Heart right ventricle (tissue), 16 donors: ENCODE data around the gene MINDY4. TPM values are rescaled to one million over a fixed set of nuclear protein-coding genes. Genes with fewer than 3 reads are reported as not detected.

Source experiments
- ATAC-seq, 8 donors: fragments of 200-7000 bp; cut with Tn5 transposase; one replicate each; pipeline ENCODE4 v1.9.1; 2020; ENCODE audit warnings: mild to moderate bottlenecking in 8 of 8, moderate library complexity in 8 of 8, moderate number of reproducible peaks in 1 of 8
- DNase-seq, 2 donors: peaks; one replicate each; pipeline ENCODE4 v3.0.0-alpha.2; 2020
- H3K27ac ChIP-seq, 10 donors: fragments of 200-600 bp; sonication (generic) in 2 of 10; one replicate each; pipeline versions ENCODE4 v1.5.0 to v1.8.0; 2020 to 2022; ENCODE audit warnings: mild to moderate bottlenecking in 3 of 10
- H3K27me3 ChIP-seq, 7 donors: fragments of 200-600 bp; one replicate each; pipeline ENCODE4 v1.8.0; 2021 to 2022; ENCODE audit warnings: mild to moderate bottlenecking in 2 of 7
- H3K36me3 ChIP-seq, 9 donors: fragments of 200-600 bp; sonication (generic) in 1 of 9; one replicate each; pipeline versions ENCODE4 v1.5.0 to v1.8.0; 2020 to 2022; ENCODE audit warnings: mild to moderate bottlenecking in 2 of 9
- H3K4me1 ChIP-seq, 9 donors: fragments of 200-600 bp; sonication (generic) in 1 of 9; one replicate each; pipeline versions ENCODE4 v1.5.0 to v1.8.0; 2020 to 2022; ENCODE audit warnings: mild to moderate bottlenecking in 4 of 9
- H3K4me3 ChIP-seq, 10 donors: fragments of 200-600 bp; sonication (generic) in 2 of 10; one replicate each; pipeline versions ENCODE4 v1.5.0 to v1.8.0; 2020 to 2022; ENCODE audit warnings: mild to moderate bottlenecking in 7 of 10, moderate library complexity in 2 of 10
- H3K9me3 ChIP-seq, 11 donors: fragments of 200-600 bp in 10 of 11; sonication (generic) in 2 of 11; one replicate each; pipeline versions ENCODE4 v1.5.0 to v1.8.0; 2013 to 2022; ENCODE audit warnings: mild to moderate bottlenecking in 2 of 11, control low read depth in 1 of 11, moderate library complexity in 1 of 11
- CTCF ChIP-seq, 9 donors: fragments of 200-600 bp; sonication (generic) in 2 of 9; IDR thresholded peaks; one replicate each; pipeline versions ENCODE4 v1.5.0 to v1.8.0; 2021 to 2022; ENCODE audit warnings: antibody characterized with exemption in 9 of 9, mild to moderate bottlenecking in 5 of 9, moderate library complexity in 1 of 9
- WGBS, 2 donors: extraction: QIAGEN DNeasy Blood & Tissue Kit; methylation state at CpG; one replicate each; pipeline ENCODE4 v1.1.7; 2013; ENCODE audit warnings: inconsistent platforms in 1 of 2; 5-methylcytosine and 5-hydroxymethylcytosine counted together
- intact Hi-C, 10 donors: fragments of 100-400 bp; cut with DNase I; formaldehyde crosslinking; loops; one replicate each; pipeline versions ENCODE4 v1.11.1 to v1.14.2; 2022
- polyA plus RNA-seq, 2 donors: library from polyadenylated mRNA; stranded (reverse); fragments of 200-250 nt; gene quantifications; one replicate each; pipeline ENCODE4 v1.2.3, GENCODE V29; 2013
- total RNA-seq, 10 donors: library from RNA; stranded (reverse); fragmentation: NEBNext Ultra II Directional in 3 of 10; extraction: Animal tissue kit (Norgen Biotek cat#: 25700) in 3 of 10; gene quantifications; one replicate each; pipeline versions ENCODE4 v1.2.1 to v1.2.4, GENCODE V29; 2021 to 2023
- donor health status: Arrhythmogenic right ventricular cardiomyopathy.
- donor health status: ischemic (EF 13 %, LVEDD 7.1; RV severe dilation, severe dysfunction).
- donor health status: healthy with polysubstance abuse.
- donor health status: DM: no; HTN: yes; CAD: no.
- donor health status: DM: no; HTN: no; CAD: no.
- donor health status: ischemic (EF 25% LVEDD 6.9; RV normal size, moderate dysfunction).
- donor health status: ischemic (EF 25% LVEDD 5.7; RV mildly dilated, moderate dysfunction).
- donor health status: healthy.
- donor health status: DM: yes; HTN: yes; CAD: no.
- donor health status: Ischemic cardiomyopathy.
- donor health status: ischemic (EF 35%, LVEDD 5.7; RV mildly dilated, moderate dysfunction).
- donor health status: nonischemic (EF 11% LVEDD 7.7; RV severe dilation, severe dysfunction).
- donor health status: DM: yes; HTN: yes; CAD: no.
- donor health status: PGD.
- donor health status: ischemic (EF 29% LVEDD 5.4; RV normal size, mild dysfunction).
- donor health status: nonischemic (EF 23%, LVEDD 6.1; RV moderate dilation, normal function).

Gene MINDY4
- total and polyA plus RNA-seq, 12 donors: 1.9 to 5.4 (median 2.8) TPM

- Histone ChIP-seq H3K27ac (no peak overlapping the region), H3K27me3 (no peaks in the 10 kb centered on the region), H3K9me3 (no peaks in the 10 kb centered on the region), H3K4me1 (peaks cover 4 to 51% (median 33%) of the 10 kb centered on the region in 9 donors), H3K36me3 (peaks cover 0 to 31% (median 0%) of the 10 kb centered on the region in 9 donors), H3K4me3 (no peak overlapping the region)
- TF ChIP-seq CTCF (IDR thresholded peaks at IDR 0.05): no peak
- no peak for ATAC-seq
- no peak for DNase-seq
- intact Hi-C loops: no loop called here
These were observed 4.8 kb downstream of the MINDY4 start for GRCh38 chr7:30775992-30776391.

GRCh38 chr7:30776971-30777370, 5.8 kb downstream of the MINDY4 start:
- H3K36me3 ChIP-seq: peaks cover 0 to 41% (median 3%) of the 10 kb centered on the region in 9 donors
- H3K27me3 ChIP-seq: no peaks in the 10 kb centered on the region
- WGBS, 2 donors: 55 to 64% methylated on average over 4 of the region's 4 CpGs
- peaks cover 4 to 53% (median 34%) of the 10 kb centered on the region in 9 donors for H3K4me1 ChIP-seq
- intact Hi-C loops: no loop called here
- no peak overlapping the region for H3K27ac ChIP-seq
- H3K4me3 ChIP-seq: no peak overlapping the region
- ATAC-seq (no peak), DNase-seq (no peak)
- no peaks in the 10 kb centered on the region for H3K9me3 ChIP-seq
- no peak for TF ChIP-seq CTCF (IDR thresholded peaks at IDR 0.05)

- ATAC-seq: peak; percentile 71 to 88 (median 84)
- Histone ChIP-seq H3K4me3 (no peak overlapping the region), H3K36me3 (peaks cover 0 to 56% (median 8%) of the 10 kb centered on the region in 9 donors), H3K27ac (peak overlapping the region in 9 of 10 donors; percentile 35 to 78 (median 62)), H3K27me3 (no peaks in the 10 kb centered on the region), H3K9me3 (no peaks in the 10 kb centered on the region), H3K4me1 (peaks cover 2 to 38% (median 26%) of the 10 kb centered on the region in 9 donors)
- 52 to 60% methylated on average over 15 of the region's 15 CpGs for WGBS, 2 donors
- no peak for TF ChIP-seq CTCF (IDR thresholded peaks at IDR 0.05)
- peak in 1 of 2 donors; percentile 34 for DNase-seq
- intact Hi-C loops: no loop called here
These were observed 7.2 kb downstream of the MINDY4 start for GRCh38 chr7:30778255-30779025.

- peaks cover 0 to 67% (median 8%) of the 10 kb centered on the region in 9 donors for H3K36me3 ChIP-seq
- no peaks in the 10 kb centered on the region for H3K9me3 ChIP-seq
- peaks cover 2 to 37% (median 26%) of the 10 kb centered on the region in 9 donors for H3K4me1 ChIP-seq
- H3K27ac ChIP-seq: peak overlapping the region in 6 of 10 donors; percentile 24 to 74 (median 64)
- intact Hi-C loops: no loop called here
- DNase-seq (no peak), ATAC-seq (no peak)
- no peaks in the 10 kb centered on the region for H3K27me3 ChIP-seq
- no peak for TF ChIP-seq CTCF (IDR thresholded peaks at IDR 0.05)
- 66 to 84% methylated on average over 5 of the region's 5 CpGs for WGBS, 2 donors
- no peak overlapping the region for H3K4me3 ChIP-seq
These were observed 8.4 kb downstream of the MINDY4 start for GRCh38 chr7:30779574-30779973.
